Neural progenitor cell (in vitro differentiated cells): ENCODE results near the gene LIPM. TPM values are rescaled to one million over a fixed set of nuclear protein-coding genes. Genes with fewer than 3 reads are reported as not detected.

Experiments
- DNase-seq: peaks from one replicate; pipeline ENCODE4 v3.0.0-alpha.2; 2016; ENCODE audit warnings: low spot score
- H2AFZ ChIP-seq: fragments of 200-600 bp; sonication (generic); replicated peaks from 2 replicates; pipeline ENCODE4 v1.6.1; 2016; ENCODE audit warnings: antibody characterized with exemption
- H3F3A ChIP-seq: fragments of 200-600 bp; sonication (generic); 2 replicates; pipeline ENCODE4 v1.6.1; 2016; ENCODE audit warnings: antibody characterized with exemption, low read depth
- H3K27ac ChIP-seq: fragments of 200-600 bp; sonication (generic); 2 replicates; pipeline ENCODE4 v1.5.1; 2016; ENCODE audit warnings: mild to moderate bottlenecking
- H3K27me3 ChIP-seq: fragments of 200-600 bp; sonication (generic); 2 replicates; pipeline ENCODE4 v1.6.1; 2016; ENCODE audit warnings: mild to moderate bottlenecking, moderate library complexity
- H3K36me3 ChIP-seq: fragments of 200-600 bp; sonication (generic); 2 replicates; pipeline ENCODE4 v1.5.1; 2016
- H3K4me1 ChIP-seq: fragments of 200-600 bp; sonication (generic); 2 replicates; pipeline ENCODE4 v1.6.1; 2016; ENCODE audit warnings: mixed run types
- H3K4me2 ChIP-seq: fragments of 200-600 bp; sonication (generic); 2 replicates; pipeline ENCODE4 v1.6.1; 2016
- H3K4me3 ChIP-seq: fragments of 200-600 bp; sonication (generic); 2 replicates; pipeline ENCODE4 v1.5.1; 2016
- H3K79me2 ChIP-seq: fragments of 200-600 bp; sonication (generic); 2 replicates; pipeline ENCODE4 v1.6.1; 2016; ENCODE audit warnings: low read depth
- H3K9ac ChIP-seq: fragments of 200-600 bp; sonication (generic); 2 replicates; pipeline ENCODE4 v1.6.1; 2016
- H3K9me3 ChIP-seq: fragments of 200-600 bp; sonication (generic); 2 replicates; pipeline ENCODE4 v1.5.1; 2016; ENCODE audit warnings: low read depth
- H4K20me1 ChIP-seq: fragments of 200-600 bp; sonication (generic); 2 replicates; pipeline ENCODE4 v1.6.1; 2016; ENCODE audit warnings: low read depth
- H3K27ac Mint-ChIP-seq: 3 replicates; pipeline ENCODE4 v1.8.0; 2021; ENCODE audit warnings: mixed read lengths
- H3K27me3 Mint-ChIP-seq: 2 replicates; pipeline ENCODE4 v1.8.0; 2022; ENCODE audit warnings: low read depth, mild to moderate bottlenecking, inconsistent platforms, moderate library complexity, mixed read lengths; ENCODE audit not compliant: insufficient read depth
- H3K36me3 Mint-ChIP-seq: 3 replicates; pipeline ENCODE4 v1.8.0; 2021; ENCODE audit warnings: mixed read lengths
- H3K4me1 Mint-ChIP-seq: 3 replicates; pipeline ENCODE4 v1.8.0; 2021; ENCODE audit warnings: mixed read lengths
- H3K4me3 Mint-ChIP-seq: 3 replicates; pipeline ENCODE4 v1.8.0; 2021; ENCODE audit warnings: mild to moderate bottlenecking, moderate library complexity, mixed read lengths
- H3K9me3 Mint-ChIP-seq: 3 replicates; pipeline ENCODE4 v1.8.0; 2020; ENCODE audit warnings: mixed read lengths
- EZH2 ChIP-seq: fragments of 200-600 bp; sonication (generic); IDR thresholded peaks from 2 replicates; pipeline ENCODE4 v1.6.1; 2017; ENCODE audit warnings: antibody characterized with exemption, mild to moderate bottlenecking, moderate library complexity
- EZH2phosphoT487 ChIP-seq: fragments of 200-600 bp; sonication (generic); IDR thresholded peaks from 2 replicates; pipeline ENCODE4 v1.6.1; 2017; ENCODE audit warnings: antibody characterized with exemption
- total RNA-seq: library from RNA; depleted of rRNA; stranded (reverse); fragments of >200 nt; gene quantifications from 2 replicates; pipeline ENCODE4 v1.2.3, GENCODE V29; 2015; ENCODE audit warnings: low replicate concordance
- TF ChIP-seq, protein P1 (sequence below): fragments of 200-600 bp; sonication (generic); IDR thresholded peaks from 2 replicates; pipeline ENCODE4 v1.5.1; 2017; ENCODE audit warnings: antibody characterized with exemption, mild to moderate bottlenecking

Gene LIPM
- total RNA-seq, 1 donor from 2014 or later: not detected

DNA sequence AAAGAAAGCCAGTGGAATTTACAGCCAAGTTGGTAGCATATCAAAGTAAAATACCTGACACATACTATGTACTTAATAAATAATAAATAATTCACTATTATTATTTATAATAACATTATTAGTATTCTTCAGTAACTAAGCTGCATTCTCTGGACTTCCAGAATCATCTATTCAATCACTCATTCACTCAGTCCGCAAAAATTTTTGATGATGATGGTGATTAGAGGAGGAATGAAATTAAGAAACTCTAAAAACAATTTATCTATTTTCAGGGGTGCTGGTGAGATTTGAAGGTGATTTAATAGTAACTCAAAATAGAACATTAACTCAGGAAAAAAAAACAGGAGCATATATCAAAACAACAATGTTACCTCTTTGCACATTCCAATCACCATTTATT lies 45.9 kb upstream of the LIPM start:
- Histone ChIP-seq H3K9ac (no peak overlapping the region), H4K20me1 (no peaks in the 10 kb centered on the region), H3K9me3 (no peaks in the 10 kb centered on the region), H3K79me2 (no peaks in the 10 kb centered on the region), H3K27ac (no peak overlapping the region), H3F3A (no peaks in the 10 kb centered on the region), H3K27me3 (no peaks in the 10 kb centered on the region), H3K4me2 (no peak overlapping the region), H3K4me3 (no peak overlapping the region), H3K36me3 (no peaks in the 10 kb centered on the region), H3K4me1 (no peaks in the 10 kb centered on the region), H2AFZ (no peak overlapping the region)
- H3K27ac Mint-ChIP-seq: no peak overlapping the region
- DNase-seq: no peak
- H3K36me3 Mint-ChIP-seq: no peaks in the 10 kb centered on the region
- no peaks in the 10 kb centered on the region for H3K9me3 Mint-ChIP-seq
- H3K4me3 Mint-ChIP-seq: no peak overlapping the region
- no peaks in the 10 kb centered on the region for H3K27me3 Mint-ChIP-seq
- TF ChIP-seq EZH2phosphoT487: no peak
- TF ChIP-seq EZH2: no peak
- TF ChIP-seq, protein P1, sequence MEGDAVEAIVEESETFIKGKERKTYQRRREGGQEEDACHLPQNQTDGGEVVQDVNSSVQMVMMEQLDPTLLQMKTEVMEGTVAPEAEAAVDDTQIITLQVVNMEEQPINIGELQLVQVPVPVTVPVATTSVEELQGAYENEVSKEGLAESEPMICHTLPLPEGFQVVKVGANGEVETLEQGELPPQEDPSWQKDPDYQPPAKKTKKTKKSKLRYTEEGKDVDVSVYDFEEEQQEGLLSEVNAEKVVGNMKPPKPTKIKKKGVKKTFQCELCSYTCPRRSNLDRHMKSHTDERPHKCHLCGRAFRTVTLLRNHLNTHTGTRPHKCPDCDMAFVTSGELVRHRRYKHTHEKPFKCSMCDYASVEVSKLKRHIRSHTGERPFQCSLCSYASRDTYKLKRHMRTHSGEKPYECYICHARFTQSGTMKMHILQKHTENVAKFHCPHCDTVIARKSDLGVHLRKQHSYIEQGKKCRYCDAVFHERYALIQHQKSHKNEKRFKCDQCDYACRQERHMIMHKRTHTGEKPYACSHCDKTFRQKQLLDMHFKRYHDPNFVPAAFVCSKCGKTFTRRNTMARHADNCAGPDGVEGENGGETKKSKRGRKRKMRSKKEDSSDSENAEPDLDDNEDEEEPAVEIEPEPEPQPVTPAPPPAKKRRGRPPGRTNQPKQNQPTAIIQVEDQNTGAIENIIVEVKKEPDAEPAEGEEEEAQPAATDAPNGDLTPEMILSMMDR: no peak
- H3K4me1 Mint-ChIP-seq: no peaks in the 10 kb centered on the region

DNA sequence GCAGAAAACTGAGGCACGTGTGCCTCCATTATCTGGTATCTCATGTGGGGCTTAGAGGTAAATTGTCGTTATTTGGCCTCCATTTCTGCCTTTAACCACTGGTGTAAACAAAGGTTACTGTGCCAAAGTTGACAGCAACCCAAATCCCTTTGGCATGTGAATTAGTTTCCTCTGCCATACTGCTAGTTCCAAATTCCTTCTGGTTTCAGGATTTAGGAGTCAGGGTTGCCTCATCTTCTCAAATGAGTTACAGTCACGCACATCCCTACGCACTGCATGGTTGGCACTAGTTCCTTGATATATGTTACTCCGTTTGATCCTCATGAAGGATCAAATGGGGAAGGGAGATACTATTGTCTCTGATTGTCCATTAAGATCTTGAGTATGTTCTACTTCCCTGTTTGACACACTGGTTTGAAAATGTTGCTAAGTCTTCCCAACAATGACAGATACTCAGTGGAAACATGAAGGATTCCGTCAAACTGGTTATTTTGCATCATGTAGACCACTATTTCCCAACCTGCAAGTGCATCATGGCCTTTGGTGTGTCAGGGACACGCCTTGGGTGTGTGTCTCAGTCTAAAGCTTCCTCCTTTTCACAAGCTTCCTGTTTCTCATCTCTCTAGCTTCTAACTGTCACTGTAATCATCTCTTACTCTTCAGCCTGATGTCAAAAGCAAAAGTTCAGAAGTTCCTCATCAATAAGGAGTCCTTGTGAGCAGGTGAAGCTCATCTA lies 43.0 kb upstream of the LIPM start, which contains the start of gene LIPN:
Gene LIPN, plus strand, starts transcription at position 655 of the 736 bp plus-strand sequence. CDS start 1,386 bp downstream, outside the sequence.
- Histone ChIP-seq H3F3A (no peaks in the 10 kb centered on the region), H3K27ac (no peak within 1 kb of the TSS), H2AFZ (no peak within 1 kb of the TSS), H3K9me3 (no peaks in the 10 kb centered on the region), H3K9ac (no peak within 1 kb of the TSS), H3K36me3 (no peaks in the 10 kb centered on the region), H3K4me2 (no peak within 1 kb of the TSS), H3K4me3 (no peak within 1 kb of the TSS), H4K20me1 (no peaks in the 10 kb centered on the region), H3K27me3 (no peaks in the 10 kb centered on the region), H3K4me1 (no peaks in the 10 kb centered on the region), H3K79me2 (no peaks in the 10 kb centered on the region)
- H3K27me3 Mint-ChIP-seq: no peaks in the 10 kb centered on the region
- H3K4me1 Mint-ChIP-seq: no peaks in the 10 kb centered on the region
- no peak for DNase-seq
- no peak within 1 kb of the TSS for H3K4me3 Mint-ChIP-seq
- H3K36me3 Mint-ChIP-seq: no peaks in the 10 kb centered on the region
- no peak for TF ChIP-seq EZH2phosphoT487
- TF ChIP-seq EZH2: no peak
- H3K9me3 Mint-ChIP-seq: no peaks in the 10 kb centered on the region
- no peak within 1 kb of the TSS for H3K27ac Mint-ChIP-seq

DNA sequence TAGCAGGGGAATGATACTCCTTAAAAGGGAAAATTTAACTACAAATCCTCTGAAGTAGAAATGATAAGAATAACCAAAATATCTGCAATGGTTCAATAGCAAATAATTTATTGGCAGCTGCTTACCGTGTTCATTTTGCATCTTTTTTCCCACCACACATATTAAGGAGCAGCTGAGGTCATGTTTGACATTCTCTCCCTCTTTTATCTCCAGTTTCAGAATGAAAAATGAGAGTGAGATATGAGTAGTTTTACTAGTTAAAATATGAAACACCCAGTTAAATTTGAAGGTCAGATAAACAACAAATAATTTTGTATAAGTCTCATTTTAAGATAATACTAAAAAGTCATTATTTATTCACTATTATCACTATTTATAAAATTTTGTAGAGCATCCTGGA lies 39.6 kb upstream of the LIPM start:
- H3K9me3 ChIP-seq: no peaks in the 10 kb centered on the region
- no peak overlapping the region for H3K27ac ChIP-seq
- H3K36me3 ChIP-seq: no peaks in the 10 kb centered on the region
- H2AFZ ChIP-seq: no peak overlapping the region
- H3F3A ChIP-seq: no peaks in the 10 kb centered on the region
- Mint-ChIP-seq H3K4me1 (no peaks in the 10 kb centered on the region), H3K9me3 (no peaks in the 10 kb centered on the region), H3K36me3 (no peaks in the 10 kb centered on the region), H3K27me3 (no peaks in the 10 kb centered on the region), H3K27ac (no peak overlapping the region), H3K4me3 (no peak overlapping the region)
- no peaks in the 10 kb centered on the region for H3K4me1 ChIP-seq
- no peak overlapping the region for H3K4me2 ChIP-seq
- H3K4me3 ChIP-seq: no peak overlapping the region
- no peak overlapping the region for H3K9ac ChIP-seq
- no peak for DNase-seq
- H3K79me2 ChIP-seq: no peaks in the 10 kb centered on the region
- no peaks in the 10 kb centered on the region for H4K20me1 ChIP-seq
- H3K27me3 ChIP-seq: no peaks in the 10 kb centered on the region
- TF ChIP-seq EZH2 (no peak), EZH2phosphoT487 (no peak)
- TF ChIP-seq, protein P1: no peak

DNA sequence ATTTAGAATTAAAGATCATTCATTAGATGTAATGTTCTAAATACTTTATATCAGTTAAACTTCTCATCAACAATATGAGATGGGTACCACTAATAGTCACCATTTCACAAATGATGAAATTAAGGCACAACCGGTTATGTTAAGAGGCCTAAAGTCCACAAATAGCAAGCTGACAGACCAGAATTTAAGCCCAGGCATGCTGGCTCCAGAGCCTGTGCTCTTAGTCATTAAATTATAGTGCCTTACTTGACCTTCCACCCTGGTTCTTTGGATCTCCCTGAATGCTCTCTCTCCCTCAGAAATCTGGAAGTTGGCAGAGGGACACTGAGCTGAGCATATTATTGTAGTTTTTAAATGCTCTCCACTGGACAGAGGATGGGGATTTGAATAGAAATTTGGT lies 39.1 kb upstream of the LIPM start:
- no peaks in the 10 kb centered on the region for H4K20me1 ChIP-seq
- no peak overlapping the region for H2AFZ ChIP-seq
- TF ChIP-seq EZH2phosphoT487: no peak
- TF ChIP-seq, protein P1: no peak
- no peak for TF ChIP-seq EZH2

More for the DNA sequence above, 39.1 kb upstream of the LIPM start:
- H3K27me3 ChIP-seq: no peaks in the 10 kb centered on the region
- H3K36me3 Mint-ChIP-seq: no peaks in the 10 kb centered on the region
- H3K4me2 ChIP-seq: no peak overlapping the region
- H3K9me3 Mint-ChIP-seq: no peaks in the 10 kb centered on the region
- H3K9me3 ChIP-seq: no peaks in the 10 kb centered on the region
- H3K4me3 Mint-ChIP-seq: no peak overlapping the region
- no peaks in the 10 kb centered on the region for H3K79me2 ChIP-seq
- DNase-seq: no peak
- no peak overlapping the region for H3K9ac ChIP-seq
- H3K36me3 ChIP-seq: no peaks in the 10 kb centered on the region
- no peaks in the 10 kb centered on the region for H3K4me1 ChIP-seq
- no peak overlapping the region for H3K27ac Mint-ChIP-seq
- H3K27me3 Mint-ChIP-seq: no peaks in the 10 kb centered on the region
- H3K27ac ChIP-seq: no peak overlapping the region
- H3K4me1 Mint-ChIP-seq: no peaks in the 10 kb centered on the region
- no peaks in the 10 kb centered on the region for H3F3A ChIP-seq
- no peak overlapping the region for H3K4me3 ChIP-seq
